Measurements from ENCODE around the gene HDAC4.
"Not testable (repeated sequence)": the region's sequence is repeated elsewhere in the genome, so short reads cannot be mapped to it uniquely, and the experiment has no call there.

HDAC4 gene

DNA sequence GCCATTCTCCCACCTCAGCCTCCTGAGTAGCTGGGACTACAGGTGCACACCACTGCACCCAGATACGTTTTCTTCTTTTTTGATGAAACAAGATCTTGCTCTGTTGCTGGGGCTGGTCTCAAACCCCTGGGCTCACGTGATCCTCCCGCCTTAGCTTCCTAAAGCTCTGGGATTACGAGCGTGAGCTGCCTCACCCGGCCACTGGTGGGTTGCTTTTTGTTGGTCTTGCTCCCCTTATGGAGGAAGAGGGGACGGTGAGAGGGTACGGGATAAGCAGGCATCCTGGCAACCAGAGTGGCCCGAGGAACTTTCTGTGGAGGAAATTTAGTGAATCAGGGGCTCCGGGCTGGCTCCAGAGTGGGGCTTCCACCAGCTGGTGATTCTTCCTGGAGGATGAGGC is 222.3 kb downstream of the HDAC4 start:
- H3K9me3 ChIP-seq (ENCODE audit: low read length), result no peaks in the 10 kb centered on the region
- H3K27ac ChIP-seq (ENCODE audit: low read depth, low read length, poor library complexity, severe bottlenecking), result no peak overlapping the region
- H3K4me1 ChIP-seq (ENCODE audit: insufficient read depth, low read length, severe bottlenecking), result no peaks in the 10 kb centered on the region
- H3F3A ChIP-seq (ENCODE audit: insufficient read depth, low read length), result no peaks in the 10 kb centered on the region
- TF ChIP-seq EZH2 (IDR thresholded peaks at IDR 0.05; ENCODE audit: borderline replicate concordance, low read length), result no peak
- TF ChIP-seq, protein P1, sequence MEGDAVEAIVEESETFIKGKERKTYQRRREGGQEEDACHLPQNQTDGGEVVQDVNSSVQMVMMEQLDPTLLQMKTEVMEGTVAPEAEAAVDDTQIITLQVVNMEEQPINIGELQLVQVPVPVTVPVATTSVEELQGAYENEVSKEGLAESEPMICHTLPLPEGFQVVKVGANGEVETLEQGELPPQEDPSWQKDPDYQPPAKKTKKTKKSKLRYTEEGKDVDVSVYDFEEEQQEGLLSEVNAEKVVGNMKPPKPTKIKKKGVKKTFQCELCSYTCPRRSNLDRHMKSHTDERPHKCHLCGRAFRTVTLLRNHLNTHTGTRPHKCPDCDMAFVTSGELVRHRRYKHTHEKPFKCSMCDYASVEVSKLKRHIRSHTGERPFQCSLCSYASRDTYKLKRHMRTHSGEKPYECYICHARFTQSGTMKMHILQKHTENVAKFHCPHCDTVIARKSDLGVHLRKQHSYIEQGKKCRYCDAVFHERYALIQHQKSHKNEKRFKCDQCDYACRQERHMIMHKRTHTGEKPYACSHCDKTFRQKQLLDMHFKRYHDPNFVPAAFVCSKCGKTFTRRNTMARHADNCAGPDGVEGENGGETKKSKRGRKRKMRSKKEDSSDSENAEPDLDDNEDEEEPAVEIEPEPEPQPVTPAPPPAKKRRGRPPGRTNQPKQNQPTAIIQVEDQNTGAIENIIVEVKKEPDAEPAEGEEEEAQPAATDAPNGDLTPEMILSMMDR (IDR thresholded peaks at IDR 0.05; ENCODE audit: low read length), result no peak
- H3K27me3 ChIP-seq (ENCODE audit: insufficient read depth, low read length), result no peaks in the 10 kb centered on the region
- no peak overlapping the region for H3K4me3 ChIP-seq (ENCODE audit: low read depth, low read length, poor library complexity, severe bottlenecking)
- no peak overlapping the region for H2AFZ ChIP-seq (ENCODE audit: low read length)
- H3K9ac ChIP-seq (ENCODE audit: low read length), result no peak overlapping the region
- no peaks in the 10 kb centered on the region for H3K36me3 ChIP-seq (ENCODE audit: insufficient read depth, low read length)
- H4K20me1 ChIP-seq (ENCODE audit: insufficient read depth, low read length), result no peaks in the 10 kb centered on the region
- H3K4me2 ChIP-seq (ENCODE audit: low read length), result no peak overlapping the region
- H3K79me2 ChIP-seq (ENCODE audit: insufficient read depth, low read length), result no peaks in the 10 kb centered on the region
- H3K9me2 ChIP-seq (ENCODE audit: low read depth, low read length), result no peaks in the 10 kb centered on the region

DNA sequence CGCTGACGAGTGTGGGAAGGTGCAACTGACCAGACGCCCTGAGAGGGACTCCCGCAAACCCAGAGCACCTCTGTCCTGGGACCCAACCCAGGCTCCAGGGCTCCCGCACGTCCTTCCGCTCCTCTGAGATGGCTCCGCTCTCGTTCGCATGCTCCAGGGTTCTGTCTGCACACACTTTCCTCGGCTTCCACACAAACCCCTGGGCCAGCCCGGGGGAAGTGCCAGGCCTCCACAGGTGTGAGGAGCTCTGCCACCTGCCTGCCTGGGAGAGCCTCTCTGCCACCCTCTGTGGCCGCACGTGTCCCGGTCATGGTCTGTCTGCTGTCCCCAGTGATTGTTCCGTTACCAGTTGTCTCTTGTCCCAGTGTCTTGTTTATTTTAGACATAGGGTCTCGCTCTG is 222.9 kb downstream of the HDAC4 start:
- H2AFZ ChIP-seq (ENCODE audit: low read length), result no peak overlapping the region
- no peak overlapping the region for H3K27ac ChIP-seq (ENCODE audit: low read depth, low read length, poor library complexity, severe bottlenecking)
- no peak overlapping the region for H3K9ac ChIP-seq (ENCODE audit: low read length)
- no peaks in the 10 kb centered on the region for H3K36me3 ChIP-seq (ENCODE audit: insufficient read depth, low read length)
- H3K27me3 ChIP-seq (ENCODE audit: insufficient read depth, low read length), result no peaks in the 10 kb centered on the region
- H3K4me1 ChIP-seq (ENCODE audit: insufficient read depth, low read length, severe bottlenecking), result no peaks in the 10 kb centered on the region
- no peaks in the 10 kb centered on the region for H3K9me2 ChIP-seq (ENCODE audit: low read depth, low read length)
- no peaks in the 10 kb centered on the region for H3K79me2 ChIP-seq (ENCODE audit: insufficient read depth, low read length)
- no peaks in the 10 kb centered on the region for H3K9me3 ChIP-seq (ENCODE audit: low read length)
- no peak overlapping the region for H3K4me3 ChIP-seq (ENCODE audit: low read depth, low read length, poor library complexity, severe bottlenecking)
- H4K20me1 ChIP-seq (ENCODE audit: insufficient read depth, low read length), result no peaks in the 10 kb centered on the region
- H3F3A ChIP-seq (ENCODE audit: insufficient read depth, low read length), result no peaks in the 10 kb centered on the region
- H3K4me2 ChIP-seq (ENCODE audit: low read length), result no peak overlapping the region
- TF ChIP-seq, protein P1 (IDR thresholded peaks at IDR 0.05; ENCODE audit: low read length), result no peak
- TF ChIP-seq EZH2 (IDR thresholded peaks at IDR 0.05; ENCODE audit: borderline replicate concordance, low read length), result no peak

DNA sequence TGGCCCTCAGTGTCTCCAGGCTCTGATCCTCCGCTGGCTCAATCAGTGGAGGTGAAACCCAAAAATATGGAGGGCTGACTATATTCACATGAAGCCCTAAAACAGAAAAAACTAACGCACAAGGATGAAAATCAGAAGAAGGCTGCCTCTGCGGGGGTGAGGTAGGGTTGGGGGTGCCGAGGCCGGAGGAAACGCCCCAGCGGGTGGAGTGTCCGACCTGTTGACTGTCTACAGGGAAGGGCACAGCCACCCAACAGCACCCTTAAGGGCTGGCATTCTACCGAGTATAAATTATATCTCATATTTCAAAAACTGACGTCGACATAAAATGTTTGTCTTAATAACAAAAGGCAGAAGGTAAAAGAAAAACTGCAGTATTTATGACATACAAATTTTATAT is 223.5 kb downstream of the HDAC4 start:
- H3K4me2 ChIP-seq (ENCODE audit: low read length), result no peak overlapping the region
- TF ChIP-seq EZH2 (IDR thresholded peaks at IDR 0.05; ENCODE audit: borderline replicate concordance, low read length), result no peak
- TF ChIP-seq, protein P1 (IDR thresholded peaks at IDR 0.05; ENCODE audit: low read length), result no peak
- H3K27me3 ChIP-seq (ENCODE audit: insufficient read depth, low read length), result no peaks in the 10 kb centered on the region
- no peaks in the 10 kb centered on the region for H3K79me2 ChIP-seq (ENCODE audit: insufficient read depth, low read length)
- no peaks in the 10 kb centered on the region for H3F3A ChIP-seq (ENCODE audit: insufficient read depth, low read length)
- H3K4me1 ChIP-seq (ENCODE audit: insufficient read depth, low read length, severe bottlenecking), result no peaks in the 10 kb centered on the region
- H2AFZ ChIP-seq (ENCODE audit: low read length), result no peak overlapping the region
- H3K9me3 ChIP-seq (ENCODE audit: low read length), result peaks cover 3% of the 10 kb centered on the region; the same call in 1 of the 2 replicates
- no peak overlapping the region for H3K9ac ChIP-seq (ENCODE audit: low read length)
- no peak overlapping the region for H3K4me3 ChIP-seq (ENCODE audit: low read depth, low read length, poor library complexity, severe bottlenecking)
- no peaks in the 10 kb centered on the region for H4K20me1 ChIP-seq (ENCODE audit: insufficient read depth, low read length)
- no peak overlapping the region for H3K27ac ChIP-seq (ENCODE audit: low read depth, low read length, poor library complexity, severe bottlenecking)
- H3K9me2 ChIP-seq (ENCODE audit: low read depth, low read length), result no peaks in the 10 kb centered on the region
- H3K36me3 ChIP-seq (ENCODE audit: insufficient read depth, low read length), result no peaks in the 10 kb centered on the region

DNA sequence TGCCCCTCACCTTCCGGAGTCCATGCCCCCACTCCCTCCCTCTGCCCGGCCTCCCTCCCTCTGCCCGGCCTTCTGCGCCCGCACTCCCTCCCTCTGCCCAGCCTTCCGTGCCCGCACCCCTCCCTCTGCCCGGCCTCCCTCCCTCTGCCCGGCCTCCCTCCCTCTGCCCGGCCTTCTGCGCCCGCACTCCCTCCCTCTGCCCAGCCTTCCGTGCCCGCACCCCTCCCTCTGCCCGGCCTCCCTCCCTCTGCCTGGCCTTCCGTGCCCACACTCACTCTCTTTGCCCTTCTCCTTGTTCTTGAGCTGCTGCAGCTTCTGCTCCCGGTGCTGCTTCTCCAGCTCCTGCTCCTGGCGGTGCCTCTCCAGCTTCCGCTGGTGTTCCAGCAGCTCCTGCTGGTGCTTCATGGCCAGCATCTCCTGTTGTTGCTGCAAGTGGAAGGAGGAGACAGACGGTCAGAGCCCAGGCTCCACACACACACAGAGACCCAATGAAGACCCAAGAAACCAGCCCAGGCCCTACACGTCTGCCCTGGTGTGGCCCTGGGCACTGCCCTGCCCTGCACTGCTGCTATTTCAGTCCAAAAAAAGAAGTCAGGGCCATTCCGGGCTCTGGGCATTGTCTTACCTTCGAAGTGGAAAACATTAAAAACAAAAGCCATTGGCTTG is 224.5 kb downstream of the HDAC4 start:
- not testable (repeated sequence) for H3K4me1 ChIP-seq (ENCODE audit: insufficient read depth, low read length, severe bottlenecking); H3F3A ChIP-seq (ENCODE audit: insufficient read depth, low read length); H2AFZ ChIP-seq (ENCODE audit: low read length); H3K4me3 ChIP-seq (ENCODE audit: low read depth, low read length, poor library complexity, severe bottlenecking); H4K20me1 ChIP-seq (ENCODE audit: insufficient read depth, low read length); H3K79me2 ChIP-seq (ENCODE audit: insufficient read depth, low read length); H3K27ac ChIP-seq (ENCODE audit: low read depth, low read length, poor library complexity, severe bottlenecking); H3K9ac ChIP-seq (ENCODE audit: low read length); H3K27me3 ChIP-seq (ENCODE audit: insufficient read depth, low read length); H3K9me2 ChIP-seq (ENCODE audit: low read depth, low read length); H3K9me3 ChIP-seq (ENCODE audit: low read length); H3K4me2 ChIP-seq (ENCODE audit: low read length); H3K36me3 ChIP-seq (ENCODE audit: insufficient read depth, low read length)
